KMS-11 (cell line): Measurements from ENCODE around the gene ZNF518A.

Experiments
- H2AFZ ChIP-seq: fragments of 200-600 bp; sonication (generic); 2 replicates; pipeline ENCODE4 v1.6.1; 2016; ENCODE audit warnings: antibody characterized with exemption, mixed run types, low read depth
- H3K27ac ChIP-seq: fragments of 200-600 bp; sonication (generic); 2 replicates; pipeline ENCODE4 v1.6.1; 2016; ENCODE audit warnings: mild to moderate bottlenecking, mixed run types
- H3K27me3 ChIP-seq: fragments of 200-600 bp; sonication (generic); 2 replicates; pipeline ENCODE4 v1.6.1; 2017; ENCODE audit warnings: mild to moderate bottlenecking, low read depth, mixed run types, moderate library complexity; ENCODE audit not compliant: insufficient read depth
- H3K36me3 ChIP-seq: fragments of 200-600 bp; sonication (generic); 2 replicates; pipeline ENCODE4 v1.6.1; 2017; ENCODE audit warnings: mild to moderate bottlenecking, mixed run types; ENCODE audit not compliant: insufficient read depth
- H3K4me1 ChIP-seq: fragments of 200-600 bp; sonication (generic); 2 replicates; pipeline ENCODE4 v1.6.1; 2016; ENCODE audit warnings: mild to moderate bottlenecking, low read depth, mixed run types; ENCODE audit not compliant: poor library complexity, severe bottlenecking
- H3K4me2 ChIP-seq: fragments of 200-600 bp; sonication (generic); 2 replicates; pipeline ENCODE4 v1.7.0; 2016; ENCODE audit warnings: mild to moderate bottlenecking, mixed run types
- H3K4me3 ChIP-seq: fragments of 200-600 bp; sonication (generic); IDR thresholded peaks from 2 replicates; pipeline ENCODE4 v1.6.1; 2017; ENCODE audit warnings: low read depth, low read length, mixed read lengths; ENCODE audit not compliant: insufficient read depth
- H3K79me2 ChIP-seq: fragments of 200-600 bp; sonication (generic); 2 replicates; pipeline ENCODE4 v1.6.1; 2016; ENCODE audit warnings: low read depth, mixed run types; ENCODE audit not compliant: insufficient read depth
- H3K9ac ChIP-seq: fragments of 200-600 bp; sonication (generic); 2 replicates; pipeline ENCODE4 v1.6.1; 2016; ENCODE audit warnings: mild to moderate bottlenecking, mixed run types
- H4K20me1 ChIP-seq: fragments of 200-600 bp; sonication (generic); 2 replicates; pipeline ENCODE4 v1.6.1; 2016; ENCODE audit warnings: mild to moderate bottlenecking, mixed run types; ENCODE audit not compliant: insufficient read depth
- TF ChIP-seq, protein P1 (sequence below): fragments of 200-600 bp; sonication (generic); conservative IDR thresholded peaks from 2 replicates; pipeline ENCODE4 v1.6.1; 2017; ENCODE audit warnings: low read depth, mild to moderate bottlenecking, antibody characterized with exemption, low read length, moderate library complexity, mixed read lengths

Gene ZNF518A

DNA sequence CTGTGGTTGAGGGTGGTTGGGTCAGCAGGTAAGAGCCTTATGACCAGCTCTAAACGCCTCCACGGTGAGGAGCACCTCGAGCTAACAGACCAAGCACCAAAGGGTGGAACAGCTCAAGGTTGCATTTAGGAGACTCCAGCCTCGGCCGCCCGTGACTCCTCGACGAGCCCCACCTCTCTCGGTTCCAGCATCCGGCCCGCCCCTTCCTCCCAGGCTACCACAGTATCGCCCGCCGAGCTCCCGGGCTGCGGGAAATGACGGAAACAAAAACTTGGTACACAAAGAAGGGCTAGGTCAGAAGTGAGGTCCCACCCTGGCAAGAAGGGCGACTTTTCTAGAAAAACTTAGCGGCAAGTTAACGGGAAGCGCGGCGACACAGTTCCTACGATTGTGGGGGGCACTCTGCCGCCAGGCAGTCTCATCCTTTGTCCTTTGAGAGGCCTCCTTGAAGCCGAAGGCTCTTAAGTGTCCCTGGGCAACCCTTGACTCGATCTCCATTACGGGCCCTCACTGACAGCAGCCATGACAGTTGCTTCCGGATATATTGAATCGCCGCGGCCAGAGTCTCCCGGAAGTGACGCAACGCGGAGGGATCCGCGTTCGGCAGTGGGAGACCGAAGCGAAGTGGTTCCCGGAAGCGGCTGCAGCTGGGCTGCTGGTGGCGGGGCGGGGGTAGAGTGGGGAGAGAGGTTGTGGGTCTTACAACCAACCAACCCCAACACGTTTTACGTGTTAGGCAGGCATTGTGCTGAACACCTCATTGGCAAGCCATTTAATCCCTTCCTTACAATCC is 40.2 kb upstream of the ZNF518A start:
- Histone ChIP-seq H4K20me1 (no peaks in the 10 kb centered on the region), H3K4me2 (peak overlapping the region; percentile 98), H3K79me2 (no peaks in the 10 kb centered on the region), H2AFZ (peak overlapping the region; percentile 93), H3K4me3 (no peak overlapping the region), H3K27me3 (no peaks in the 10 kb centered on the region), H3K4me1 (peaks cover 15% of the 10 kb centered on the region), H3K9ac (peak overlapping the region; percentile 94), H3K36me3 (no peaks in the 10 kb centered on the region), H3K27ac (peak overlapping the region; percentile 96)
- TF ChIP-seq, protein P1, sequence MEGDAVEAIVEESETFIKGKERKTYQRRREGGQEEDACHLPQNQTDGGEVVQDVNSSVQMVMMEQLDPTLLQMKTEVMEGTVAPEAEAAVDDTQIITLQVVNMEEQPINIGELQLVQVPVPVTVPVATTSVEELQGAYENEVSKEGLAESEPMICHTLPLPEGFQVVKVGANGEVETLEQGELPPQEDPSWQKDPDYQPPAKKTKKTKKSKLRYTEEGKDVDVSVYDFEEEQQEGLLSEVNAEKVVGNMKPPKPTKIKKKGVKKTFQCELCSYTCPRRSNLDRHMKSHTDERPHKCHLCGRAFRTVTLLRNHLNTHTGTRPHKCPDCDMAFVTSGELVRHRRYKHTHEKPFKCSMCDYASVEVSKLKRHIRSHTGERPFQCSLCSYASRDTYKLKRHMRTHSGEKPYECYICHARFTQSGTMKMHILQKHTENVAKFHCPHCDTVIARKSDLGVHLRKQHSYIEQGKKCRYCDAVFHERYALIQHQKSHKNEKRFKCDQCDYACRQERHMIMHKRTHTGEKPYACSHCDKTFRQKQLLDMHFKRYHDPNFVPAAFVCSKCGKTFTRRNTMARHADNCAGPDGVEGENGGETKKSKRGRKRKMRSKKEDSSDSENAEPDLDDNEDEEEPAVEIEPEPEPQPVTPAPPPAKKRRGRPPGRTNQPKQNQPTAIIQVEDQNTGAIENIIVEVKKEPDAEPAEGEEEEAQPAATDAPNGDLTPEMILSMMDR: 0 out of 2 replicates have a peak, but pooled peaks have one; percentile 6

DNA sequence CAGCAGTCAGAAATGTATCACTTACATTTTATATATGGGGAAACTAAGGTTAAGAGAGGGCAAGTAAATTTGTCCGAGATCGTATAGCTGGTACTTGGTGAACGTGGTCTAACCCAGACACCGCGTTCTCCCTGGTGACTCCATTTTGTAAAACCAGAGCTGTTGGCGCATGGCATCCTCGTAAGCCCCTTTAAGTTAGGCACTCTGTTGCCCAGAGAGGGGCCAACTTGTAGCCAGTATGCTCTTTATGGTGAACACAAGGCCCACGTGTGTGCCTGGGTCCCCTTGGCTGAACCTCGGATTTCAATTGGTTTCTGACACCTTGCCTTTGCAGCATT is 39.7 kb upstream of the ZNF518A start:
- Histone ChIP-seq H3K27ac (peak overlapping the region; percentile 96), H3K4me3 (no peak overlapping the region), H3K36me3 (no peaks in the 10 kb centered on the region), H3K9ac (peak overlapping the region; percentile 94; the same call in 1 of the 2 replicates), H3K4me2 (peak overlapping the region; percentile 72), H2AFZ (peak overlapping the region; percentile 93), H3K27me3 (no peaks in the 10 kb centered on the region), H4K20me1 (no peaks in the 10 kb centered on the region), H3K79me2 (no peaks in the 10 kb centered on the region), H3K4me1 (peaks cover 15% of the 10 kb centered on the region)
- TF ChIP-seq, protein P1: no peak

DNA sequence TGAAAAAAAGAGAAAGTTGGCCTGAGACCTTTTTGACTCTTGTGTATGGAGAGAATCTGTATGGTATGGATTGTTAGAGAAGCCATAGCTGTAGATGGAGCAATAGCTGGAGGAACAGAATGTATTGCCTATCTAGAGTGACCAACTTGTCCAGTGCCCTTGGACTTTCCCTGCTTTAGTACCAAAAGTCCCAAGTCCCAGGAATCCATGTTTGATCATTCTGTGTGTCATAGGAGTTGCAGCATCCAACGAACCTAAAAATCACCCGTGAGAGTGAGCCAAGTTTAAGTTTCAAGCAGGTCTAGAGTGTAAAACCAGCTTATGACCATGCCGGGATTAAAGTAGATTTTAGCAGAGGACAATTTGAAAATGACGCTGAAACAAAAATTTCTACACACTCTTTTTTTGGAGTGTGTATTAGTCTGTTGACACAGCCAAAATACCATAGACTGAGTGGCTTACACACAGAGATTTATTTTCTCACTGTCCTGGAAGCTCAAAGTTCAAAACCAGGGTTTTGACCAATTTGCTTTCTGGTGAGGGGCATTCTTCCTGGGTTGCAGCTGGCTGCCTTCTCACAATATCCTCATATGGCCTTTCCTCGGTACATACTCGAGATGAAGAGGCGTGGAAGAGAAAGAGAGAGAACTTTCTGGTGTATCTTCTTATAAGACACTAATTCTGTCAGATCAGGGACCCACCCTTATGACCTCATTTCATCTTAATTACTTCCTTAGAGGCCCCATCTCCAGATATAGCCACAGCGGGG is 36.9 kb upstream of the ZNF518A start:
- peaks cover 15% of the 10 kb centered on the region for H3K4me1 ChIP-seq
- no peak overlapping the region for H3K4me2 ChIP-seq
- TF ChIP-seq, protein P1: no peak
- no peaks in the 10 kb centered on the region for H3K36me3 ChIP-seq
- H3K27ac ChIP-seq: no peak overlapping the region
- H3K79me2 ChIP-seq: no peaks in the 10 kb centered on the region
- no peaks in the 10 kb centered on the region for H4K20me1 ChIP-seq
- no peak overlapping the region for H3K9ac ChIP-seq
- no peak overlapping the region for H2AFZ ChIP-seq
- H3K27me3 ChIP-seq: no peaks in the 10 kb centered on the region
- no peak overlapping the region for H3K4me3 ChIP-seq

DNA sequence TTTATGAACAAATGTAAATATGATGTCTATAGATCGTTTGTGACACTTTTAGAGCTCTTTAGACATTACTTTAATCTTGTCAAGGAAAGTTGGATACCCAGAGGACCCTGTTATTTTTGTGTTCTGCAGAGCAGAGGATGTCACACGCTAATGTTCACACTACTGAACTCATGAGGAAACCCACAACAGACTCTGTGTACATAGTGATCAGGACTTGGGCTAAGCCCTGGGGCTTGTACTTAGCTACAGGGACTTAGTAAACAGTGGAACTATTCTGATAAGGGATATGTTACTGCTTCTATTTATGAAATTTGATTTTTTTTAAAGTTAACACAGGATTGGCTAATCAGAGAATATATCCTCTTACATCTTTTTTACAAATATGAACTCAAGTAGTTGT is 36.1 kb upstream of the ZNF518A start:
- Histone ChIP-seq H3K9ac (no peak overlapping the region), H3K4me2 (no peak overlapping the region), H2AFZ (no peak overlapping the region), H3K27me3 (no peaks in the 10 kb centered on the region), H3K4me1 (peaks cover 8% of the 10 kb centered on the region), H3K4me3 (no peak overlapping the region), H3K79me2 (no peaks in the 10 kb centered on the region), H3K36me3 (no peaks in the 10 kb centered on the region), H3K27ac (no peak overlapping the region), H4K20me1 (no peaks in the 10 kb centered on the region)
- TF ChIP-seq, protein P1: no peak
